KMS-11 (cell line): ENCODE data around the gene CEP128.

Experiments
- H2AFZ ChIP-seq: fragments of 200-600 bp; sonication (generic); 2 replicates; pipeline ENCODE4 v1.6.1; 2016; ENCODE audit warnings: antibody characterized with exemption, mixed run types, low read depth
- H3K27ac ChIP-seq: fragments of 200-600 bp; sonication (generic); 2 replicates; pipeline ENCODE4 v1.6.1; 2016; ENCODE audit warnings: mild to moderate bottlenecking, mixed run types
- H3K27me3 ChIP-seq: fragments of 200-600 bp; sonication (generic); 2 replicates; pipeline ENCODE4 v1.6.1; 2017; ENCODE audit warnings: mild to moderate bottlenecking, low read depth, mixed run types, moderate library complexity; ENCODE audit not compliant: insufficient read depth
- H3K36me3 ChIP-seq: fragments of 200-600 bp; sonication (generic); 2 replicates; pipeline ENCODE4 v1.6.1; 2017; ENCODE audit warnings: mild to moderate bottlenecking, mixed run types; ENCODE audit not compliant: insufficient read depth
- H3K4me1 ChIP-seq: fragments of 200-600 bp; sonication (generic); 2 replicates; pipeline ENCODE4 v1.6.1; 2016; ENCODE audit warnings: mild to moderate bottlenecking, low read depth, mixed run types; ENCODE audit not compliant: poor library complexity, severe bottlenecking
- H3K4me2 ChIP-seq: fragments of 200-600 bp; sonication (generic); 2 replicates; pipeline ENCODE4 v1.7.0; 2016; ENCODE audit warnings: mild to moderate bottlenecking, mixed run types
- H3K4me3 ChIP-seq: fragments of 200-600 bp; sonication (generic); IDR thresholded peaks from 2 replicates; pipeline ENCODE4 v1.6.1; 2017; ENCODE audit warnings: low read depth, low read length, mixed read lengths; ENCODE audit not compliant: insufficient read depth
- H3K79me2 ChIP-seq: fragments of 200-600 bp; sonication (generic); 2 replicates; pipeline ENCODE4 v1.6.1; 2016; ENCODE audit warnings: low read depth, mixed run types; ENCODE audit not compliant: insufficient read depth
- H3K9ac ChIP-seq: fragments of 200-600 bp; sonication (generic); 2 replicates; pipeline ENCODE4 v1.6.1; 2016; ENCODE audit warnings: mild to moderate bottlenecking, mixed run types
- H4K20me1 ChIP-seq: fragments of 200-600 bp; sonication (generic); 2 replicates; pipeline ENCODE4 v1.6.1; 2016; ENCODE audit warnings: mild to moderate bottlenecking, mixed run types; ENCODE audit not compliant: insufficient read depth
- TF ChIP-seq, protein P1 (sequence below): fragments of 200-600 bp; sonication (generic); conservative IDR thresholded peaks from 2 replicates; pipeline ENCODE4 v1.6.1; 2017; ENCODE audit warnings: low read depth, mild to moderate bottlenecking, antibody characterized with exemption, low read length, moderate library complexity, mixed read lengths

Gene CEP128

DNA sequence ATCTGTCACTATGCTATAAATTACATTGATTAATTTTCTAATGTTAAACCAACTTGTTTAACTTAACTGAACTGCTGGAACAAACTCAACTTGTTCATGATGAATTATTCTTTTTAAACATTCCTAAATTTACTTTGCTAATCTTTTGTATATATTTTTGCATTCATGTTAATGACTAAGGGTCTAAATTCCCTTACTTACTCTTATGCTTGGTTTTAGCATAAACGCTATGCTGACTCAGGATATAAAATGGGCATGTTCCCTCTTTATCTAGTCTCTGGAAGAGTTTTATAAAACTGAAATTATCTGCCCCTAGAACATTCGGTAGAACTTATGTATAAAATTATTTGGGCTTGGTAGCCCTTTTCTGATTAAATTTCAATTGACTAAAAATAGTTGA lies 387.4 kb downstream of the CEP128 start:
- Histone ChIP-seq H3K4me3 (no peak overlapping the region), H3K79me2 (no peaks in the 10 kb centered on the region), H2AFZ (no peak overlapping the region), H3K4me1 (no peaks in the 10 kb centered on the region), H4K20me1 (no peaks in the 10 kb centered on the region), H3K36me3 (no peaks in the 10 kb centered on the region), H3K27ac (no peak overlapping the region), H3K27me3 (no peaks in the 10 kb centered on the region), H3K4me2 (no peak overlapping the region), H3K9ac (no peak overlapping the region)
- TF ChIP-seq, protein P1, sequence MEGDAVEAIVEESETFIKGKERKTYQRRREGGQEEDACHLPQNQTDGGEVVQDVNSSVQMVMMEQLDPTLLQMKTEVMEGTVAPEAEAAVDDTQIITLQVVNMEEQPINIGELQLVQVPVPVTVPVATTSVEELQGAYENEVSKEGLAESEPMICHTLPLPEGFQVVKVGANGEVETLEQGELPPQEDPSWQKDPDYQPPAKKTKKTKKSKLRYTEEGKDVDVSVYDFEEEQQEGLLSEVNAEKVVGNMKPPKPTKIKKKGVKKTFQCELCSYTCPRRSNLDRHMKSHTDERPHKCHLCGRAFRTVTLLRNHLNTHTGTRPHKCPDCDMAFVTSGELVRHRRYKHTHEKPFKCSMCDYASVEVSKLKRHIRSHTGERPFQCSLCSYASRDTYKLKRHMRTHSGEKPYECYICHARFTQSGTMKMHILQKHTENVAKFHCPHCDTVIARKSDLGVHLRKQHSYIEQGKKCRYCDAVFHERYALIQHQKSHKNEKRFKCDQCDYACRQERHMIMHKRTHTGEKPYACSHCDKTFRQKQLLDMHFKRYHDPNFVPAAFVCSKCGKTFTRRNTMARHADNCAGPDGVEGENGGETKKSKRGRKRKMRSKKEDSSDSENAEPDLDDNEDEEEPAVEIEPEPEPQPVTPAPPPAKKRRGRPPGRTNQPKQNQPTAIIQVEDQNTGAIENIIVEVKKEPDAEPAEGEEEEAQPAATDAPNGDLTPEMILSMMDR, result no peak

DNA sequence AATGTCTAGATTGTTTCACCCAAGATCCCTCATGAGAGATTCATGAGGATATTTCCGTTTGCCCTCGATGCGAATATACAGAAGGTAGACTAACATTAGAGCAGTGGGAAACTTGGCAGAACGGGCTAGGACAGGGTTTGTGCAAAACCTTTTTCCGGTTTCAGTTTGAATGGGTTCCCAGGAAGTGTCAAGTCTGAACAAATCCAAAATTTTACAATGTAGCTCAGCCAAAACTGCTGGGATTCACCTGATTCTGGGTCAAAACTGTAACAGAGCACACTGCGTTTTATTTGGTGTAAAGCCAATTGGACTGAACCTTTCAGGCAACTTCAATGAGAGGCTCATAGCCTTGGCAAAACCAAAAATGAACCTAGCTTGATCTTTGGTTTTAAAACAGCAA lies 392.4 kb downstream of the CEP128 start:
- TF ChIP-seq, protein P1, result no peak
- no peak overlapping the region for H3K9ac ChIP-seq

DNA sequence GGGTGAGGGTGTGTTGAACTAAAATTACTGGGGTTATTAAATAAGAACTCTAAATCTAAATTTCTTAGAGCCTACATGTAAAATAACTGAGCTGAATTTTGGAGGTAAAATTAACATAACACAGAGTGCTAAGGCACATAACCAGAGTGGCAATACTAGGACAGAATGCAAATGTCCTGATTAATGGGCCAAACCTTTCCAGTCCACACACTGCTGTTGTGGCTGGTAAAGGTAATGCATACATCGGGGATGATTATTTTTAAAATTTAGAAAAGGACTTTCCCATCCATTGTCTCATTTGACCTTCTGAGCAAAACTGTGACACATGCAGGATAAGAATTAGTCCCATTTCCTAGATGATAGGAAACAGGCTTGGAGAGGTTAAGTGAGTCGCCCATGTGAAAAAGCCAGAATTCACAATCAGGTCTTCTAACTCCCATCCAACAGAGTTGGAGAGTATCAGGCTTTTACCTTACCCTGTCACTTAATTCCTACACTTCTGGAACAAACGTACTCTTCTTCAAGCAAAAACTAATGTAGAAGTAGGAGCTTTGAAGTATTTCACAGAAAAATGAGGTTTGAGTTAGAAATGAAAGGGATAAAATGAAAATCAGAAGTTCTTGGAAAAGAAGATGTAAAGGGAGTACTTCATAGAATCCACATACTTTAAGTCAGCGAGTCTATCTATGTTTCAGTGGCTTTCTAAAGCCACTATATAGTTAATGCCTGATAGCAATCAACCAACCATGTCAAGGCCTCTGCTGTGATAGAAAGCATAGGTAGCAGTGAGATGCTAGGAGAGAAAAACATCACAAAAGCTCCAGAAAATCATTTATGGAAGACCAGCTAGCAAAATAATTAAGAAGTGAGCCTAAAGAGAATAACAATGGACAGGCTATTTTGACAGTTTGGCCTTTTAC lies 395.3 kb downstream of the CEP128 start:
- no peak overlapping the region for H3K27ac ChIP-seq

More for the DNA sequence above, 392.4 kb downstream of the CEP128 start:
- Histone ChIP-seq H3K79me2 (no peaks in the 10 kb centered on the region), H2AFZ (no peak overlapping the region), H3K4me3 (no peak overlapping the region), H3K27me3 (no peaks in the 10 kb centered on the region), H3K4me2 (no peak overlapping the region), H3K36me3 (no peaks in the 10 kb centered on the region), H3K4me1 (no peaks in the 10 kb centered on the region), H3K27ac (no peak overlapping the region), H4K20me1 (no peaks in the 10 kb centered on the region)

DNA sequence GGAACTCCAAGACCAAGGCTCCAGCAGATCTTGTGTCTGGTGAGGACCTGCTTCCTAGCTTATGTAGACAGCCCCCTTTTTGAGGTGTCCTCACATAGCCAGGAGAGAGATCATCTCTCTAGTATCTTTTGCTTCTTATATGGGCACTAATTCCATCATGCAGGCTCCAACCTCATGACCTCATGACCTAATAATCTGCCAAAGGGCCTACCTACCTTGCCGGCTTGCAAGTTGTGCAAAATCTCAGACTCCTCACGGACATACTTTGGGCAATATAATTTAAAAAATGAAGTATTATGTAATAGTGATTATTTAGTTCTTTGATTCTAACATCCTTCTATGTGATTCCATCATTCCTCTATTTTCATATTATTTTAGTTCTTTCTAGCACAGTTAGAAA lies 397.2 kb downstream of the CEP128 start:
- Histone ChIP-seq H3K4me1 (no peaks in the 10 kb centered on the region), H3K27ac (no peak overlapping the region), H3K36me3 (no peaks in the 10 kb centered on the region), H4K20me1 (no peaks in the 10 kb centered on the region), H3K4me2 (no peak overlapping the region), H3K9ac (no peak overlapping the region), H3K27me3 (no peaks in the 10 kb centered on the region), H3K79me2 (no peaks in the 10 kb centered on the region), H2AFZ (no peak overlapping the region), H3K4me3 (no peak overlapping the region)
- TF ChIP-seq, protein P1, result no peak

More for the DNA sequence above, 395.3 kb downstream of the CEP128 start:
- Histone ChIP-seq H3K79me2 (no peaks in the 10 kb centered on the region), H2AFZ (no peak overlapping the region), H3K27me3 (no peaks in the 10 kb centered on the region), H3K4me3 (no peak overlapping the region), H4K20me1 (no peaks in the 10 kb centered on the region), H3K9ac (no peak overlapping the region), H3K4me1 (no peaks in the 10 kb centered on the region), H3K36me3 (no peaks in the 10 kb centered on the region), H3K4me2 (no peak overlapping the region)
- TF ChIP-seq, protein P1, result no peak
